ENCODE data around the gene ZDHHC9. TPM values are rescaled to one million over a fixed set of nuclear protein-coding genes. Genes with fewer than 3 reads are reported as not detected.

Gene ZDHHC9
- polyA plus RNA-seq, 1 of the 3 experiments (the other 2 are of a cell fraction) = 8.1 TPM

DNA sequence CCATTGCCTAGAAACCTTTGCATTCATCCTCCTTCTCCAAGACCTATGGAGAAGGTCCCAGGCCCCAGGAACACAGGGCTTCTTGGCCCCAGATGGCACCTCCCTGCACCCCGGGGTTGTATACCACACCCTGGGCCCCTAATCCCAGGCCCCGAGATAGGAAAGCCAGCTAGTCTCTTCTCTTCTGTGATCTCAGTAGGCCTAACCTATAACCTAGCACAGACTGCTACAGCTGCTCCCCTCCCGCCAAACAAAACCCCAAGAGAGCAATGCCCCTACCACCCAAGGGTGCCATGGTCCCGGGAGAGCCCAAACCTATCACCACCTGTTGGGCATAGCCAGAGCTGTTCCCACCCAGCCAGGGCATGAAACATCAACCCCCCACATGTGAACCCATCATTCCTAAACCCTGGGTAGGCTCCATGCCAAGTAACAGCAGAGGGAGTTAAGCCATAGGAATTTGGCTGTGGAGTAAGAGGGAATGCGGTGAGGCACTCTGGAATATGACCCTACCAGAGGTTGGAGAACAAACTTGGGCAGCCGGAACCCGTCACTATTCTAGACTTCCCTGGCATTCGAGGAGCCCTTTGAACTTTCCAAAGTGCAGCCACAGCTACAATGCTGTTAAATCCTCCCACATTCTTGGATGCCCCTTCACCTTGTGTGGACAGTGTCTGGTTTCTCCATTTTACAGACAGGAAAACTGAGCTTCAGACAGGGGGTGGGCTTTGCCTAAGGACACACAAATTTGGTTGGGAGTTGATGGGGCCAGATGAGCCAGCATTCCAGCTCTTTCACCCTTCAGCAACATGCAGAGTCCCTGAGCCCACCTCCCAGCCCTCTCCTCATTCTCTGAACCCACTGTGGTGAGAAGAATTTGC lies 74.9 kb downstream of the ZDHHC9 start:
- 48% methylated on average over 3 of the region's 8 CpGs for WGBS (ENCODE audit: low lambda C conversion rate)
- H3K36me3 ChIP-seq (replicated peaks in 1 of 2; ENCODE audit: control insufficient read depth in 1 of 2, insufficient read depth in 2 of 2, low read length in 1 of 2) = no peaks in the 10 kb centered on the region
- H4K20me1 ChIP-seq (ENCODE audit: insufficient read depth) = no peaks in the 10 kb centered on the region
- no peak for TF ChIP-seq NFIC (IDR thresholded peaks at IDR 0.05; ENCODE audit: borderline replicate concordance)
- TF ChIP-seq, protein P1, sequence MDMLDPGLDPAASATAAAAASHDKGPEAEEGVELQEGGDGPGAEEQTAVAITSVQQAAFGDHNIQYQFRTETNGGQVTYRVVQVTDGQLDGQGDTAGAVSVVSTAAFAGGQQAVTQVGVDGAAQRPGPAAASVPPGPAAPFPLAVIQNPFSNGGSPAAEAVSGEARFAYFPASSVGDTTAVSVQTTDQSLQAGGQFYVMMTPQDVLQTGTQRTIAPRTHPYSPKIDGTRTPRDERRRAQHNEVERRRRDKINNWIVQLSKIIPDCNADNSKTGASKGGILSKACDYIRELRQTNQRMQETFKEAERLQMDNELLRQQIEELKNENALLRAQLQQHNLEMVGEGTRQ (IDR thresholded peaks at IDR 0.05; ENCODE audit: borderline replicate concordance, low read depth, low read length) = no peak
- TF ChIP-seq EP300 (IDR thresholded peaks at IDR 0.05; ENCODE audit: borderline replicate concordance in 1 of 2, low read depth in 1 of 2, low read length in 1 of 2) = no peak
- no peak for TF ChIP-seq GATA2 (CRISPR knock-in tag; IDR thresholded peaks at IDR 0.05)
- TF ChIP-seq, protein P2, sequence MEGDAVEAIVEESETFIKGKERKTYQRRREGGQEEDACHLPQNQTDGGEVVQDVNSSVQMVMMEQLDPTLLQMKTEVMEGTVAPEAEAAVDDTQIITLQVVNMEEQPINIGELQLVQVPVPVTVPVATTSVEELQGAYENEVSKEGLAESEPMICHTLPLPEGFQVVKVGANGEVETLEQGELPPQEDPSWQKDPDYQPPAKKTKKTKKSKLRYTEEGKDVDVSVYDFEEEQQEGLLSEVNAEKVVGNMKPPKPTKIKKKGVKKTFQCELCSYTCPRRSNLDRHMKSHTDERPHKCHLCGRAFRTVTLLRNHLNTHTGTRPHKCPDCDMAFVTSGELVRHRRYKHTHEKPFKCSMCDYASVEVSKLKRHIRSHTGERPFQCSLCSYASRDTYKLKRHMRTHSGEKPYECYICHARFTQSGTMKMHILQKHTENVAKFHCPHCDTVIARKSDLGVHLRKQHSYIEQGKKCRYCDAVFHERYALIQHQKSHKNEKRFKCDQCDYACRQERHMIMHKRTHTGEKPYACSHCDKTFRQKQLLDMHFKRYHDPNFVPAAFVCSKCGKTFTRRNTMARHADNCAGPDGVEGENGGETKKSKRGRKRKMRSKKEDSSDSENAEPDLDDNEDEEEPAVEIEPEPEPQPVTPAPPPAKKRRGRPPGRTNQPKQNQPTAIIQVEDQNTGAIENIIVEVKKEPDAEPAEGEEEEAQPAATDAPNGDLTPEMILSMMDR (IDR thresholded peaks at IDR 0.05) = no peak
- no peak for TF ChIP-seq CHD2 (IDR thresholded peaks at IDR 0.05; ENCODE audit: low read length, partially characterized antibody)
- TF ChIP-seq, protein P3, sequence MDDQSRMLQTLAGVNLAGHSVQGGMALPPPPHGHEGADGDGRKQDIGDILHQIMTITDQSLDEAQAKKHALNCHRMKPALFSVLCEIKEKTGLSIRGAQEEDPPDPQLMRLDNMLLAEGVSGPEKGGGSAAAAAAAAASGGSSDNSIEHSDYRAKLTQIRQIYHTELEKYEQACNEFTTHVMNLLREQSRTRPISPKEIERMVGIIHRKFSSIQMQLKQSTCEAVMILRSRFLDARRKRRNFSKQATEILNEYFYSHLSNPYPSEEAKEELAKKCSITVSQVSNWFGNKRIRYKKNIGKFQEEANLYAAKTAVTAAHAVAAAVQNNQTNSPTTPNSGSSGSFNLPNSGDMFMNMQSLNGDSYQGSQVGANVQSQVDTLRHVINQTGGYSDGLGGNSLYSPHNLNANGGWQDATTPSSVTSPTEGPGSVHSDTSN (IDR thresholded peaks at IDR 0.05) = no peak
- TF ChIP-seq RFX5 (IDR thresholded peaks at IDR 0.05; ENCODE audit: low read length) = no peak
- TF ChIP-seq, protein P4, sequence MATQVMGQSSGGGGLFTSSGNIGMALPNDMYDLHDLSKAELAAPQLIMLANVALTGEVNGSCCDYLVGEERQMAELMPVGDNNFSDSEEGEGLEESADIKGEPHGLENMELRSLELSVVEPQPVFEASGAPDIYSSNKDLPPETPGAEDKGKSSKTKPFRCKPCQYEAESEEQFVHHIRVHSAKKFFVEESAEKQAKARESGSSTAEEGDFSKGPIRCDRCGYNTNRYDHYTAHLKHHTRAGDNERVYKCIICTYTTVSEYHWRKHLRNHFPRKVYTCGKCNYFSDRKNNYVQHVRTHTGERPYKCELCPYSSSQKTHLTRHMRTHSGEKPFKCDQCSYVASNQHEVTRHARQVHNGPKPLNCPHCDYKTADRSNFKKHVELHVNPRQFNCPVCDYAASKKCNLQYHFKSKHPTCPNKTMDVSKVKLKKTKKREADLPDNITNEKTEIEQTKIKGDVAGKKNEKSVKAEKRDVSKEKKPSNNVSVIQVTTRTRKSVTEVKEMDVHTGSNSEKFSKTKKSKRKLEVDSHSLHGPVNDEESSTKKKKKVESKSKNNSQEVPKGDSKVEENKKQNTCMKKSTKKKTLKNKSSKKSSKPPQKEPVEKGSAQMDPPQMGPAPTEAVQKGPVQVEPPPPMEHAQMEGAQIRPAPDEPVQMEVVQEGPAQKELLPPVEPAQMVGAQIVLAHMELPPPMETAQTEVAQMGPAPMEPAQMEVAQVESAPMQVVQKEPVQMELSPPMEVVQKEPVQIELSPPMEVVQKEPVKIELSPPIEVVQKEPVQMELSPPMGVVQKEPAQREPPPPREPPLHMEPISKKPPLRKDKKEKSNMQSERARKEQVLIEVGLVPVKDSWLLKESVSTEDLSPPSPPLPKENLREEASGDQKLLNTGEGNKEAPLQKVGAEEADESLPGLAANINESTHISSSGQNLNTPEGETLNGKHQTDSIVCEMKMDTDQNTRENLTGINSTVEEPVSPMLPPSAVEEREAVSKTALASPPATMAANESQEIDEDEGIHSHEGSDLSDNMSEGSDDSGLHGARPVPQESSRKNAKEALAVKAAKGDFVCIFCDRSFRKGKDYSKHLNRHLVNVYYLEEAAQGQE (IDR thresholded peaks at IDR 0.05; ENCODE audit: low read depth, low read length) = no peak
- TF ChIP-seq, protein P5, sequence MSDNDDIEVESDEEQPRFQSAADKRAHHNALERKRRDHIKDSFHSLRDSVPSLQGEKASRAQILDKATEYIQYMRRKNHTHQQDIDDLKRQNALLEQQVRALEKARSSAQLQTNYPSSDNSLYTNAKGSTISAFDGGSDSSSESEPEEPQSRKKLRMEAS (IDR thresholded peaks at IDR 0.05; ENCODE audit: low read depth) = no peak
- no peak for TF ChIP-seq FOXM1 (IDR thresholded peaks at IDR 0.05; ENCODE audit: low read depth)
- no peak for TF ChIP-seq TEAD4 (IDR thresholded peaks at IDR 0.05; ENCODE audit: borderline replicate concordance, insufficient read depth)
- TF ChIP-seq, protein P6, sequence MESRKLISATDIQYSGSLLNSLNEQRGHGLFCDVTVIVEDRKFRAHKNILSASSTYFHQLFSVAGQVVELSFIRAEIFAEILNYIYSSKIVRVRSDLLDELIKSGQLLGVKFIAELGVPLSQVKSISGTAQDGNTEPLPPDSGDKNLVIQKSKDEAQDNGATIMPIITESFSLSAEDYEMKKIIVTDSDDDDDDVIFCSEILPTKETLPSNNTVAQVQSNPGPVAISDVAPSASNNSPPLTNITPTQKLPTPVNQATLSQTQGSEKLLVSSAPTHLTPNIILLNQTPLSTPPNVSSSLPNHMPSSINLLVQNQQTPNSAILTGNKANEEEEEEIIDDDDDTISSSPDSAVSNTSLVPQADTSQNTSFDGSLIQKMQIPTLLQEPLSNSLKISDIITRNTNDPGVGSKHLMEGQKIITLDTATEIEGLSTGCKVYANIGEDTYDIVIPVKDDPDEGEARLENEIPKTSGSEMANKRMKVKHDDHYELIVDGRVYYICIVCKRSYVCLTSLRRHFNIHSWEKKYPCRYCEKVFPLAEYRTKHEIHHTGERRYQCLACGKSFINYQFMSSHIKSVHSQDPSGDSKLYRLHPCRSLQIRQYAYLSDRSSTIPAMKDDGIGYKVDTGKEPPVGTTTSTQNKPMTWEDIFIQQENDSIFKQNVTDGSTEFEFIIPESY (IDR thresholded peaks at IDR 0.05; ENCODE audit: borderline replicate concordance, low read depth) = no peak
- no peak overlapping the region for H3K27ac ChIP-seq (ENCODE audit: low read depth in 2 of 2, low read length in 1 of 2)
- H3F3A ChIP-seq (replicated peaks; ENCODE audit: insufficient read depth) = no peaks in the 10 kb centered on the region
- H3K4me3 ChIP-seq (ENCODE audit: low read depth in 2 of 2, low read length in 1 of 2) = no peak overlapping the region
- H3K27me3 ChIP-seq (ENCODE audit: insufficient read depth) = peaks cover 10% of the 10 kb centered on the region; the same call in 1 of the 2 replicates
- H3K4me2 ChIP-seq = no peak overlapping the region
- H2AFZ ChIP-seq (ENCODE audit: low read depth) = no peak overlapping the region
- no peak for DNase-seq
- no peaks in the 10 kb centered on the region for H3K9me2 ChIP-seq
- no peaks in the 10 kb centered on the region for H3K9me3 ChIP-seq
- no peaks in the 10 kb centered on the region for H3K4me1 ChIP-seq (ENCODE audit: control insufficient read depth in 1 of 2, insufficient read depth in 2 of 2, low read depth in 1 of 2, low read length in 1 of 2)
- H3K79me2 ChIP-seq (ENCODE audit: insufficient read depth) = no peaks in the 10 kb centered on the region
- ChIA-PET POLR2A (no interaction called here), CTCF (interaction anchor here (1.0 to 1.8 kb wide), 2 partner anchors 157 to 168 kb away, joined by 3 to 4 read pairs; no protein-coding TSS in a partner anchor)
- no peak overlapping the region for H3K9ac ChIP-seq
